ENCODE measurements around the gene NDUFC2. TPM values are rescaled to one million over a fixed set of nuclear protein-coding genes. Genes with fewer than 3 reads are reported as not detected.

The NDUFC2 gene
- total RNA-seq, 5 donors from 2014 or later (not counting 1 experiment from before 2014, with no cell fraction given) = 40.8 to 93.8 (median 88.1) TPM

GRCh38 chr11:78109081-78110015 is 29.7 kb upstream of the NDUFC2 start:
- Mint-ChIP-seq H3K27me3 (no peaks in the 10 kb centered on the region), H3K9me3 (no peaks in the 10 kb centered on the region), H3K27ac (no peak overlapping the region), H3K4me1 (no peaks in the 10 kb centered on the region), H3K4me3 (no peak overlapping the region), H3K36me3 (peaks cover 45% of the 10 kb centered on the region)
- no peak overlapping the region for H3K27ac ChIP-seq (ENCODE audit: low read length)
- CTCF ChIA-PET = no interaction called here
- no peak for DNase-seq
- POLR2A ChIA-PET = no interaction called here
- no peak for ATAC-seq (replicated peaks in 1 of 4)
- no peaks in the 10 kb centered on the region for H3K27me3 ChIP-seq (replicated peaks in 1 of 2; ENCODE audit: control insufficient read depth in 2 of 2, extremely low read depth in 1 of 2, insufficient read depth in 2 of 2, low read length in 1 of 2)
- peaks cover 9 to 40% of the 10 kb centered on the region in 2 donors for H3K36me3 ChIP-seq (ENCODE audit: control insufficient read depth in 2 of 2, extremely low read depth in 1 of 2, insufficient read depth in 1 of 2, low read length in 1 of 2)
- H3K4me3 ChIP-seq (ENCODE audit: control insufficient read depth in 1 of 2, extremely low read depth in 1 of 2, low read length in 1 of 2) = no peak overlapping the region
- 100% methylated on average over 2 of the region's 3 CpGs for WGBS (ENCODE audit: insufficient coverage)
- H3K9me3 ChIP-seq = no peaks in the 10 kb centered on the region
- H3K4me1 ChIP-seq (ENCODE audit: control insufficient read depth in 1 of 2, extremely low read depth in 1 of 2, insufficient read depth in 2 of 2, low read length in 2 of 2) = no peaks in the 10 kb centered on the region

DNA sequence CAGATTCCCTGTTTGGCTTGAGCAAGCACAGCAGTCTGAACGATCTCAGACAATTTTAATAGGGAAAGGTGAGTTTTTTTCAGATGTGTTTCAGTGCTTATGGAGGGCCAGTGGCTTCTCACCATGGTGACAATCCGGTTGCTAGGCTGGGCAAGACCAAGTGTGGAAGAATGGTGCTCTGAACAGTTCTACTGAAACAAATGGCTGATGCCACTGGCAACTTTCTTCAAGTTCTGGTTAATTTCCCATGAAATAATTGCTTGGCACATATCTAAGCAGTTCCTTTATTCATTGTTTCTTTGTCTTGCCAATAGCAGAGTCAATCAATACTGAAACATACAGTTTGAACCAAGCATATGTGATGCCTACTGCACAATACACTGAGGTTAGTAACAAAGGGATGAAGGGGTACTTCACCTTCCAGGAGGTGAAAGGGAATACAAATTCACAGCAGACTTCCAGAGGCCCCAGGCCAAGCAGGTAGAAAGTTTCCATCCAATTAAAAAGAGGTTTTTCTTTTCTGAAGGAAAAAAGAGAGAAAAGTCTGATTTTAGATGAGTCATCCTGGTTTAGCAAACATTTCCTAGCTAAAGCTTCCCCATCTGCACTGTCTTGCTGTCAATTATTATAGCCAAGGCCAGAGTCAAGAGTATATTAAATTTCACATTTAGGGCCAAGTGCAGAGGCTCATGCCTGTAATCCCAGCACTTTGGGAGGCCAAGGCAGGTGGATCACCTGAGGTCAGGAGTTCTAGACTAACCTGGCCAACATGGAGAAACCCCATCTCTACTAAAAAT is 21.2 kb upstream of the NDUFC2 start:
- 100% methylated on average over 2 of the region's 2 CpGs for WGBS (ENCODE audit: insufficient coverage)
- no peaks in the 10 kb centered on the region for H3K9me3 Mint-ChIP-seq
- H3K27ac Mint-ChIP-seq = no peak overlapping the region
- no peaks in the 10 kb centered on the region for H3K4me1 ChIP-seq (ENCODE audit: control insufficient read depth in 1 of 2, extremely low read depth in 1 of 2, insufficient read depth in 2 of 2, low read length in 2 of 2)
- no peaks in the 10 kb centered on the region for H3K9me3 ChIP-seq
- H3K27me3 ChIP-seq (replicated peaks in 1 of 2; ENCODE audit: control insufficient read depth in 2 of 2, extremely low read depth in 1 of 2, insufficient read depth in 2 of 2, low read length in 1 of 2) = no peaks in the 10 kb centered on the region
- H3K4me1 Mint-ChIP-seq = no peaks in the 10 kb centered on the region
- ATAC-seq (replicated peaks in 1 of 4) = no peak
- DNase-seq = no peak
- peaks cover 16 to 29% of the 10 kb centered on the region in 2 donors for H3K36me3 ChIP-seq (ENCODE audit: control insufficient read depth in 2 of 2, extremely low read depth in 1 of 2, insufficient read depth in 1 of 2, low read length in 1 of 2)
- H3K36me3 Mint-ChIP-seq = peaks cover 37% of the 10 kb centered on the region
- no peak overlapping the region for H3K4me3 ChIP-seq (ENCODE audit: control insufficient read depth in 1 of 2, extremely low read depth in 1 of 2, low read length in 1 of 2)
- ChIA-PET POLR2A (no interaction called here), CTCF (no interaction called here)
- H3K4me3 Mint-ChIP-seq = no peak overlapping the region
- no peaks in the 10 kb centered on the region for H3K27me3 Mint-ChIP-seq
- no peak overlapping the region for H3K27ac ChIP-seq (ENCODE audit: low read length)

- no peak for ATAC-seq (replicated peaks in 1 of 4)
- H3K27me3 Mint-ChIP-seq = no peaks in the 10 kb centered on the region
- Histone ChIP-seq H3K27ac (ENCODE audit: low read length) (no peak overlapping the region), H3K27me3 (replicated peaks in 1 of 2; ENCODE audit: control insufficient read depth in 2 of 2, extremely low read depth in 1 of 2, insufficient read depth in 2 of 2, low read length in 1 of 2) (no peaks in the 10 kb centered on the region), H3K36me3 (ENCODE audit: control insufficient read depth in 2 of 2, extremely low read depth in 1 of 2, insufficient read depth in 1 of 2, low read length in 1 of 2) (peaks cover 14 to 29% of the 10 kb centered on the region in 2 donors), H3K4me1 (ENCODE audit: control insufficient read depth in 1 of 2, extremely low read depth in 1 of 2, insufficient read depth in 2 of 2, low read length in 2 of 2) (no peaks in the 10 kb centered on the region), H3K9me3 (no peaks in the 10 kb centered on the region), H3K4me3 (ENCODE audit: control insufficient read depth in 1 of 2, extremely low read depth in 1 of 2, low read length in 1 of 2) (no peak overlapping the region)
- no CpG with 5 or more reads among the region's 5 CpGs for WGBS (ENCODE audit: insufficient coverage)
- no peak overlapping the region for H3K4me3 Mint-ChIP-seq
- no peak for DNase-seq
- POLR2A ChIA-PET = no interaction called here
- CTCF ChIA-PET = no interaction called here
- peaks cover 42% of the 10 kb centered on the region for H3K36me3 Mint-ChIP-seq
- H3K27ac Mint-ChIP-seq = no peak overlapping the region
- H3K4me1 Mint-ChIP-seq = no peaks in the 10 kb centered on the region
- no peaks in the 10 kb centered on the region for H3K9me3 Mint-ChIP-seq
Measured at GRCh38 chr11:78100261-78100660, 20.6 kb upstream of the NDUFC2 start.

- Mint-ChIP-seq H3K4me1 (peaks cover 0 to 3% (median under 1%) of the 10 kb centered on the region in 3 donors), H3K27me3 (no peaks in the 10 kb centered on the region), H3K36me3 (peaks cover 46% of the 10 kb centered on the region), H3K4me3 (no peak overlapping the region), H3K9me3 (no peaks in the 10 kb centered on the region), H3K27ac (no peak overlapping the region)
- POLR2A ChIA-PET = no interaction called here
- H3K4me3 ChIP-seq (ENCODE audit: control insufficient read depth in 1 of 2, extremely low read depth in 1 of 2, low read length in 1 of 2) = no peak overlapping the region
- no peak for DNase-seq
- no peaks in the 10 kb centered on the region for H3K9me3 ChIP-seq
- ATAC-seq (replicated peaks in 1 of 4) = no peak
- no peaks in the 10 kb centered on the region for H3K4me1 ChIP-seq (ENCODE audit: control insufficient read depth in 1 of 2, extremely low read depth in 1 of 2, insufficient read depth in 2 of 2, low read length in 2 of 2)
- H3K27me3 ChIP-seq (replicated peaks in 1 of 2; ENCODE audit: control insufficient read depth in 2 of 2, extremely low read depth in 1 of 2, insufficient read depth in 2 of 2, low read length in 1 of 2) = no peaks in the 10 kb centered on the region
- H3K36me3 ChIP-seq (ENCODE audit: control insufficient read depth in 2 of 2, extremely low read depth in 1 of 2, insufficient read depth in 1 of 2, low read length in 1 of 2) = peaks cover 16 to 29% of the 10 kb centered on the region in 2 donors
- CTCF ChIA-PET = no interaction called here
- WGBS (ENCODE audit: insufficient coverage) = no CpG with 5 or more reads among the region's 4 CpGs
- H3K27ac ChIP-seq (ENCODE audit: low read length) = no peak overlapping the region
Measured at GRCh38 chr11:78099666-78100065, 20.0 kb upstream of the NDUFC2 start.

DNA sequence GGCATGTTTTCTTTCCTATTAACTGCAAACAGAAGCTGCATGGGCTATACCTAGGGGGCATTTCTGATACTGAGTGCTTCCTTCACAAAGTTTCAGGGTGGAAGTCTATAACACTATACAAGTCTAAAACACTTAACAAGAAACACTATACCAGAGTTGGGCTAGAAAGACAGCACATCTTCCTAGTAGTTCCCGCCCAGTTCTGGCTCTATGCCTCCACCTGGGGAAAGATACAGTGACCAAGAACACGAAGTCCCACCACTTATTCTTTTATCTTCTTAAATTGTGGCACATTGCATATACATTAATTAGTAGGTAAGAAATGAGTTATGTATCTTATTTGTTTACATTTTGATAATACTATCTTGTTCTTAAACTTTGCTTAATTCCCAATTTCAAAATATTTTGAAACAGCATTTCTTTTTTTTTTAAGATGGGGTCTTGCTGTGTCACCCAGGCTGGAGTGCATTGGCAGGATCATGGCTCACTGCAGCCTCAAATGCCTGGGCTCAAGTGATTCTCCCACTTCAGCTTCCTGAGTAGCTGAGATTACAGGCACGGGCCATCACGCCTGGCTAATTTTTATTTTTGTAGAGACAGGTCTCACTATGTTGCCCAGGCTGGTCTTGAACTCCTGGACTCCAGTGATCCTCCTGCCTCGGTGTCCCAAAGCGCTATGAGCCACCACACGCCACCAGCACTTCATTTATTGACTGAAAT is 18.2 kb upstream of the NDUFC2 start:
- CTCF ChIA-PET = interaction anchor here in 1 of 2 donors (1.0 kb wide), 1 partner anchor 385 kb away, joined by 3 read pairs; no protein-coding TSS in a partner anchor
- DNase-seq = no peak
- Histone ChIP-seq H3K4me1 (ENCODE audit: control insufficient read depth in 1 of 2, extremely low read depth in 1 of 2, insufficient read depth in 2 of 2, low read length in 2 of 2) (peaks cover 0 to 4% of the 10 kb centered on the region in 2 experiments), H3K27ac (ENCODE audit: low read length) (no peak overlapping the region), H3K36me3 (ENCODE audit: control insufficient read depth in 2 of 2, extremely low read depth in 1 of 2, insufficient read depth in 1 of 2, low read length in 1 of 2) (peaks cover 14 to 29% of the 10 kb centered on the region in 2 donors), H3K4me3 (ENCODE audit: control insufficient read depth in 1 of 2, extremely low read depth in 1 of 2, low read length in 1 of 2) (no peak overlapping the region), H3K27me3 (replicated peaks in 1 of 2; ENCODE audit: control insufficient read depth in 2 of 2, extremely low read depth in 1 of 2, insufficient read depth in 2 of 2, low read length in 1 of 2) (no peaks in the 10 kb centered on the region), H3K9me3 (no peaks in the 10 kb centered on the region)
- Mint-ChIP-seq H3K4me3 (no peak overlapping the region), H3K27ac (no peak overlapping the region), H3K27me3 (no peaks in the 10 kb centered on the region), H3K9me3 (no peaks in the 10 kb centered on the region), H3K36me3 (peaks cover 42% of the 10 kb centered on the region), H3K4me1 (peaks cover 1 to 8% (median 6%) of the 10 kb centered on the region in 3 donors)
- POLR2A ChIA-PET = no interaction called here
- ATAC-seq (replicated peaks in 1 of 4) = no peak
- WGBS (ENCODE audit: insufficient coverage) = no CpG with 5 or more reads among the region's 7 CpGs

- Histone ChIP-seq H3K4me1 (ENCODE audit: control insufficient read depth in 1 of 2, extremely low read depth in 1 of 2, insufficient read depth in 2 of 2, low read length in 2 of 2) (peaks cover 0 to 4% of the 10 kb centered on the region in 2 experiments), H3K27ac (ENCODE audit: low read length) (no peak overlapping the region), H3K9me3 (no peaks in the 10 kb centered on the region), H3K4me3 (ENCODE audit: control insufficient read depth in 1 of 2, extremely low read depth in 1 of 2, low read length in 1 of 2) (no peak overlapping the region), H3K27me3 (replicated peaks in 1 of 2; ENCODE audit: control insufficient read depth in 2 of 2, extremely low read depth in 1 of 2, insufficient read depth in 2 of 2, low read length in 1 of 2) (no peaks in the 10 kb centered on the region), H3K36me3 (ENCODE audit: control insufficient read depth in 2 of 2, extremely low read depth in 1 of 2, insufficient read depth in 1 of 2, low read length in 1 of 2) (peaks cover 4 to 12% of the 10 kb centered on the region in 2 donors)
- ChIA-PET CTCF (interaction anchor here in 1 of 2 donors (0.5 kb wide), 1 partner anchor 50 kb away, joined by 3 read pairs; no protein-coding TSS in a partner anchor), POLR2A (no interaction called here)
- H3K4me3 Mint-ChIP-seq = no peak overlapping the region
- H3K36me3 Mint-ChIP-seq = peaks cover 21% of the 10 kb centered on the region
- peak in 1 of 35 experiments; percentile 14 for DNase-seq
- WGBS (ENCODE audit: insufficient coverage) = no CpG with 5 or more reads among the region's 2 CpGs
- H3K27me3 Mint-ChIP-seq = no peaks in the 10 kb centered on the region
- no peaks in the 10 kb centered on the region for H3K9me3 Mint-ChIP-seq
- peaks cover 1 to 8% (median 6%) of the 10 kb centered on the region in 3 donors for H3K4me1 Mint-ChIP-seq
- peak in 1 of 4 experiments; percentile 69 for ATAC-seq (replicated peaks in 1 of 4)
- no peak overlapping the region for H3K27ac Mint-ChIP-seq
Measured at GRCh38 chr11:78094250-78094649, 14.6 kb upstream of the NDUFC2 start.
